Adipocyte (in vitro differentiated cells): ENCODE results near the gene EZR.
"Not testable (repeated sequence)": the region's sequence is repeated elsewhere in the genome, so short reads cannot be mapped to it uniquely, and the experiment has no call there.

Experiments
- DNase-seq: peaks from one replicate; pipeline ENCODE4 v3.0.0-alpha.2; 2015; ENCODE audit warnings: low read depth
- H3K27me3 ChIP-seq: replicated peaks from 2 replicates; pipeline ENCODE4 v1.7.0; 2013; ENCODE audit warnings: mild to moderate bottlenecking, low read length, moderate library complexity; ENCODE audit not compliant: control insufficient read depth, insufficient read depth
- H3K36me3 ChIP-seq: 2 replicates; pipeline ENCODE4 v1.7.0; 2013; ENCODE audit warnings: low read length, mild to moderate bottlenecking, moderate library complexity; ENCODE audit not compliant: control insufficient read depth, insufficient read depth, severe bottlenecking
- H3K4me1 ChIP-seq: 2 replicates; pipeline ENCODE4 v1.7.0; 2013; ENCODE audit warnings: mild to moderate bottlenecking, low read length, moderate library complexity; ENCODE audit not compliant: control insufficient read depth, insufficient read depth
- H3K4me3 ChIP-seq: 2 replicates; pipeline ENCODE4 v1.7.0; 2013; ENCODE audit warnings: mild to moderate bottlenecking, low read length, moderate library complexity
- H3K9ac ChIP-seq: 2 replicates; pipeline ENCODE4 v1.7.0; 2013; ENCODE audit warnings: mild to moderate bottlenecking, low read length, moderate library complexity
- H3K9me3 ChIP-seq: 2 replicates; pipeline ENCODE4 v1.7.0; 2013; ENCODE audit warnings: mild to moderate bottlenecking, low read length, moderate library complexity; ENCODE audit not compliant: control insufficient read depth

Gene EZR

GRCh38 chr6:158839796-158840195, 20.6 kb upstream of the EZR start:
- peaks cover 8% of the 10 kb centered on the region for H3K4me1 ChIP-seq
- H3K4me3 ChIP-seq, result no peak overlapping the region
- H3K9ac ChIP-seq, result no peak overlapping the region
- no peaks in the 10 kb centered on the region for H3K36me3 ChIP-seq
- H3K9me3 ChIP-seq, result no peaks in the 10 kb centered on the region
- DNase-seq, result no peak
- H3K27me3 ChIP-seq, result no peaks in the 10 kb centered on the region

- not testable (repeated sequence) for H3K9me3 ChIP-seq, H3K4me3 ChIP-seq, H3K4me1 ChIP-seq, H3K36me3 ChIP-seq, DNase-seq, H3K27me3 ChIP-seq, H3K9ac ChIP-seq
Observed at GRCh38 chr6:158838790-158839189, 19.6 kb upstream of the EZR start.

GRCh38 chr6:158837684-158838625, 18.8 kb upstream of the EZR start:
- Histone ChIP-seq H3K36me3 (no peaks in the 10 kb centered on the region), H3K4me3 (no peak overlapping the region), H3K27me3 (no peaks in the 10 kb centered on the region), H3K4me1 (peaks cover 8% of the 10 kb centered on the region), H3K9me3 (no peaks in the 10 kb centered on the region), H3K9ac (no peak overlapping the region)
- peak; percentile 51 for DNase-seq

- Histone ChIP-seq H3K9ac (no peak overlapping the region), H3K4me1 (peaks cover 8% of the 10 kb centered on the region), H3K27me3 (no peaks in the 10 kb centered on the region), H3K4me3 (no peak overlapping the region), H3K9me3 (no peaks in the 10 kb centered on the region), H3K36me3 (no peaks in the 10 kb centered on the region)
- no peak for DNase-seq
Observed at GRCh38 chr6:158836625-158837311, 17.6 kb upstream of the EZR start.

- no peak for DNase-seq
- H3K9me3 ChIP-seq, result no peaks in the 10 kb centered on the region
- peaks cover 8% of the 10 kb centered on the region for H3K4me1 ChIP-seq
- no peak overlapping the region for H3K9ac ChIP-seq
- no peaks in the 10 kb centered on the region for H3K27me3 ChIP-seq
- H3K36me3 ChIP-seq, result no peaks in the 10 kb centered on the region
- peak overlapping the region; percentile 68 for H3K4me3 ChIP-seq
Observed at GRCh38 chr6:158835616-158836221, 16.6 kb upstream of the EZR start.

- H3K4me3 ChIP-seq, result no peak overlapping the region
- H3K9ac ChIP-seq, result no peak overlapping the region
- H3K4me1 ChIP-seq, result peaks cover 10% of the 10 kb centered on the region
- H3K36me3 ChIP-seq, result no peaks in the 10 kb centered on the region
- no peaks in the 10 kb centered on the region for H3K27me3 ChIP-seq
- DNase-seq, result no peak
- no peaks in the 10 kb centered on the region for H3K9me3 ChIP-seq
Observed at GRCh38 chr6:158834675-158835385, 15.7 kb upstream of the EZR start.

GRCh38 chr6:158832807-158833206, 13.6 kb upstream of the EZR start:
- H3K27me3 ChIP-seq, DNase-seq, H3K36me3 ChIP-seq, H3K9ac ChIP-seq, H3K4me3 ChIP-seq, H3K9me3 ChIP-seq: not testable (repeated sequence)
- H3K4me1 ChIP-seq, result peaks cover 11% of the 10 kb centered on the region

GRCh38 chr6:158832026-158832425, 12.9 kb upstream of the EZR start:
- no peaks in the 10 kb centered on the region for H3K36me3 ChIP-seq
- DNase-seq, result no peak

GRCh38 chr6:158831571-158831970, 12.4 kb upstream of the EZR start:
- Histone ChIP-seq H3K36me3 (no peaks in the 10 kb centered on the region), H3K27me3 (no peaks in the 10 kb centered on the region), H3K4me3 (no peak overlapping the region), H3K9me3 (no peaks in the 10 kb centered on the region), H3K9ac (no peak overlapping the region), H3K4me1 (peaks cover 11% of the 10 kb centered on the region)
- DNase-seq, result no peak

More at GRCh38 chr6:158832026-158832425, 12.9 kb upstream of the EZR start:
- no peaks in the 10 kb centered on the region for H3K27me3 ChIP-seq
- H3K9me3 ChIP-seq, result no peaks in the 10 kb centered on the region
- H3K4me1 ChIP-seq, result peaks cover 11% of the 10 kb centered on the region
- H3K4me3 ChIP-seq, result no peak overlapping the region
- no peak overlapping the region for H3K9ac ChIP-seq

GRCh38 chr6:158830736-158831135, 11.6 kb upstream of the EZR start:
- Histone ChIP-seq H3K4me1 (peaks cover 9% of the 10 kb centered on the region), H3K27me3 (no peaks in the 10 kb centered on the region), H3K9ac (no peak overlapping the region), H3K36me3 (no peaks in the 10 kb centered on the region), H3K9me3 (no peaks in the 10 kb centered on the region), H3K4me3 (no peak overlapping the region)
- no peak for DNase-seq

- H3K9me3 ChIP-seq, result no peaks in the 10 kb centered on the region
- no peak overlapping the region for H3K4me3 ChIP-seq
- no peaks in the 10 kb centered on the region for H3K27me3 ChIP-seq
- DNase-seq, result no peak
- peaks cover 3% of the 10 kb centered on the region for H3K4me1 ChIP-seq
- H3K36me3 ChIP-seq, result no peaks in the 10 kb centered on the region
- H3K9ac ChIP-seq, result no peak overlapping the region
Observed at GRCh38 chr6:158828807-158829206, 9.6 kb upstream of the EZR start.
